WERI-Rb-1 (cell line): ENCODE results near the gene STRBP.
"Not testable (repeated sequence)": the region's sequence is repeated elsewhere in the genome, so short reads cannot be mapped to it uniquely, and the experiment has no call there.

Experiments used
- DNase-seq: peaks from one replicate; pipeline ENCODE4 v3.0.0-alpha.2; 2020
- H3K27ac ChIP-seq: fragments of 250-450 bp; sonication (Bioruptor Pico); 2 replicates; pipeline ENCODE4 v1.5.1; 2020; ENCODE audit warnings: mild to moderate bottlenecking, moderate library complexity
- H3K27me3 ChIP-seq: fragments of 250-450 bp; sonication (Bioruptor Pico); 2 replicates; pipeline ENCODE4 v1.5.1; 2021; ENCODE audit warnings: mild to moderate bottlenecking, low read depth, moderate library complexity; ENCODE audit not compliant: insufficient read depth, severe bottlenecking
- H3K36me3 ChIP-seq: fragments of 250-450 bp; sonication (Bioruptor Pico); 2 replicates; pipeline ENCODE4 v1.5.1; 2020; ENCODE audit warnings: mild to moderate bottlenecking, moderate library complexity
- H3K4me3 ChIP-seq: 2 replicates; pipeline ENCODE4 v1.5.1; 2011; ENCODE audit warnings: low read depth, mild to moderate bottlenecking, control low read depth, low read length
- H3K9me3 ChIP-seq: fragments of 250-450 bp; sonication (Bioruptor Pico); 2 replicates; pipeline ENCODE4 v1.5.1; 2021; ENCODE audit warnings: mild to moderate bottlenecking, moderate library complexity; ENCODE audit not compliant: severe bottlenecking
- CTCF ChIP-seq: IDR thresholded peaks from 2 replicates; pipeline ENCODE4 v1.5.1; 2011; ENCODE audit warnings: low read depth, mild to moderate bottlenecking, control low read depth, inconsistent platforms, low read length

STRBP gene

DNA sequence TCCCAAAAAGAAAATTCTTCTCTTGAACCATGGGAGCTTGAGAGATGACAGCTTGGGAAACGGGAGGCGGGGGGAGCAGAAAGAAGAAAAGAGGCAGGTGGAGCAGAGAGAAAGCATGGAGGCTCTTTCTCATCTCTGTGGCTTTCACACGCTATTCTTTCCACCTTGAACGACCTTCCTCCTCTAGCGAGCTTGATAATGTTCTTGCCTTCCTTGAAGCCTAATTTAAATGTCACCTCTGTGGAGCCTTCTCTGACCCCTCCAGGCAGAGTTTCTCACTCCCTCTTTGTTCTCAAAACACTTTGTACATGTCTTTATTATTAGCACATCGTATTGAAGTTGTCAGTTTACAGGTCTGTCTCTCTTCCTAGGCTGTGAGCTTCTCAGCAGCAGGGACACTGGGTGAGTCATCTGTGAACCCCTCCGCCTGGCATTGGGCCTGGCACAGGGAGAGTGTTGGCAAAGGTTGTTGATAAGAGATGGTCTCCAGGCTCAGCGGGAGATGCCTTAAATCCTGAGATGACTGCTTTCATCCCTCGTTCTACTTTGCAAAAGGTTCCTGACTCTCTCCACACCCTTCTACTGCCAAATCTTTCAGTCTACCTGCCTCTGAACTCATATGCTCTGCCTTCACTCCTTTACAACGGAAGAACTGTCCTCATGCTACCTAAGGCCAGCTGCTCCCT, 14.1 kb upstream of the STRBP start:
- Histone ChIP-seq H3K27ac (no peak overlapping the region), H3K27me3 (no peaks in the 10 kb centered on the region), H3K4me3 (no peak overlapping the region), H3K9me3 (peaks cover 8% of the 10 kb centered on the region), H3K36me3 (no peaks in the 10 kb centered on the region)
- no peak for DNase-seq
- no peak for TF ChIP-seq CTCF

GRCh38 chr9:123281659-123282350, 13.4 kb upstream of the STRBP start:
- Histone ChIP-seq H3K9me3 (peaks cover 8% of the 10 kb centered on the region), H3K27me3 (no peaks in the 10 kb centered on the region), H3K4me3 (no peak overlapping the region), H3K27ac (no peak overlapping the region), H3K36me3 (no peaks in the 10 kb centered on the region)
- DNase-seq: peak; percentile 27
- TF ChIP-seq CTCF: no peak

DNA sequence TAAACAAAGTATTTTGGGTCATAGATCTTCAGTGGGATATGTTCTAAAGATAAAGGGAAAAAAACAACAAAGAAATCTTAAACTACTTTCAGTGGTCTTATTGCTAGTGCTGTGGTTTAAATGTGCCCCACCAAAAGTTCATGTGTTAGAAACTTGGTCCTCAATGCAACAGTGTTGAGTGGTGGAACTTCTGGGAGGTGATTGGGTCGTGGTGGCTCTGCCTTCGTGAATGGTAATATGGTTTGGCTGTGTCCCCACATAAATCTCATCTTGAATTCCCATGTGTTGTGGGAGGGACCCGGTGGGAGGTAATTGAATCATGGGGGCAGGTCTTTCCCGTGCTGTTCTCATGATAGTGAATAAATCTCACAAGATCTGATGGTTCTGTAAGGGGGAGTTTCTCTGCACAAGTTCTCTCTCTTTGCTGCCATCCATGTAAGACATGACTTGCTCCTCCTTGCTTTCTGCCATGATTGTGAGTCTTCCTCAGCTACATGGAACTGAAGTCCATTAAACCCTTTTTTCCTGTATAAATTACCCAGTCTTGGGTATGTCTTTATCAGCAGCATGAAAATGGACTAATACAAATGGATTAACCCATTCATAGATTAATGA, 10.6 kb upstream of the STRBP start:
- not testable (repeated sequence) for H3K36me3 ChIP-seq, H3K4me3 ChIP-seq, H3K9me3 ChIP-seq, H3K27ac ChIP-seq, H3K27me3 ChIP-seq, DNase-seq

DNA sequence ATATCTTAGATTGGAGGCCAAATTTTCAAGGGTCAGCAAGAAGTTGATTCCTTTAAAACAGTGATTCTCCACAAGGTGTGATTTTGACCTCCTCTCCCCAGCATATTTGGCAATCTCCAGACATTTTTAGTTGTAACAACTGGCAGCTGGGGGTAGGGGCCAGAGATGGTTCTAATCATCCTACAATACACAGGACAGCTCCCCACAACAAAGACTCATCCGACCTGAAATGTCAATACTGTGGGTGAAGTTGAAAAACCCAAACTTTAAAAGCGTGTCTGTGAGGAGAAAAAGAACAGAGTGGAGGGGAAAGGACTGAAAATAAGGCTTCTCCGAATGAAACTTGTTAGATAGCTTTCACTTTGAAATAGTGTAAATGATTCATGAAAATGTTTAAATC, 10.0 kb upstream of the STRBP start:
- Histone ChIP-seq H3K36me3 (no peaks in the 10 kb centered on the region), H3K9me3 (peaks cover 8% of the 10 kb centered on the region), H3K27ac (no peak overlapping the region), H3K27me3 (no peaks in the 10 kb centered on the region), H3K4me3 (no peak overlapping the region)
- no peak for DNase-seq
- TF ChIP-seq CTCF: no peak

DNA sequence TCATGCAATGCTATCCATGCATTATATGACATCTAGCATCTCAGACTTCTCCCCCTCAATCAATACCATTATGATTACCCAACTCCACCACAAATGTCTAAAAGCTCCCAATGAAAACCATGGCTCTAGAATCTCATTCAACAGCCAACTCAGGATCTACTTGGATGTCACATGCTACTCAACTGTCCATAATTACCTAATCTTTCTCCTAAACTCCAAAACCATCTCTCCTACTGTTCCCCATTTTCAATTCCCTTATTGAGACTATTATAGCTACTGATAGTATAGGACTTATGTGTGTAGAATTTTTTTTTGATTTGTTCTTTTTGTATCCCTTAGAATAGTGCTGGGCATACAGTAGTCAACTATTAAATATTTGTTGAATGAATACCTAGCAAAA, 8.2 kb upstream of the STRBP start:
- Histone ChIP-seq H3K4me3 (no peak overlapping the region), H3K27me3 (no peaks in the 10 kb centered on the region), H3K9me3 (peaks cover 8% of the 10 kb centered on the region), H3K36me3 (no peaks in the 10 kb centered on the region), H3K27ac (no peak overlapping the region)
- DNase-seq: no peak
- TF ChIP-seq CTCF: no peak

DNA sequence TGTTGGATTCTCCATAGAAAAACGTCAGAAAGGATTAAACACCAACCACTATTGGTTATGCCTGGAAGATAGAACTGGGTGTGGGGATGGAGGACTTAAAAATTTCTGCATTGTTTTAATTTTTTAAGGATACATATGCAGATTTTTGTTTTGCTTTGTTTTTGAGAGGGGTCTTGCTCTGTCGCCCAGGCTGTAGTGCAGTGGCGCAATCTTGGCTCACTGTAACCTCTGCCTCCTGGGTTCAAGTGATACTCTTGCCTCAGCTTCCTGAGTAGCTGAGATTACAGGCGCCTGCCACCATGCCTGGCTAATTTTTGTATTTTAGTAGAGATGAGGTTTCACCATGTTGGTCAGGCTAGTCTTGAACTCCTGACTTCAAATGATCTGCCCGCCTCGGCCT, 2.7 kb upstream of the STRBP start:
- not testable (repeated sequence) for H3K9me3 ChIP-seq, H3K4me3 ChIP-seq, H3K27me3 ChIP-seq, H3K27ac ChIP-seq, DNase-seq, H3K36me3 ChIP-seq
